Activated CD4-positive, alpha-beta T cell treated with anti-CD3 and anti-CD28 coated beads for 36 hours (primary cell): ENCODE measurements around the gene KCNJ18. TPM values are rescaled to one million over a fixed set of nuclear protein-coding genes. Genes with fewer than 3 reads are reported as not detected.
"Not testable (repeated sequence)": the region's sequence is repeated elsewhere in the genome, so short reads cannot be mapped to it uniquely, and the experiment has no call there.

Source experiments
- ATAC-seq: fragments of 200-7000 bp; cut with Tn5 transposase; one replicate; pipeline ENCODE4 v1.10.0; 2021; ENCODE audit warnings: mild to moderate bottlenecking, moderate library complexity
- CTCF ChIA-PET: fragments of 350-600 bp; sonication (Branson Sonifier 250); formaldehyde crosslinking; loops from one replicate; lab custom pipeline; 2021; ENCODE audit warnings: antibody characterized with exemption; lab: Charles Lee
- POLR2A ChIA-PET: fragments of 350-600 bp; sonication (Branson Sonifier 250); formaldehyde crosslinking; loops from one replicate; lab custom pipeline; 2021; ENCODE audit warnings: antibody characterized with exemption, inconsistent platforms; lab: Charles Lee
- DNase-seq: peaks from one replicate; pipeline ENCODE4 v3.0.0-alpha.2; 2020
- H3K27ac Mint-ChIP-seq: one replicate; pipeline ENCODE4 v1.8.0; 2021; ENCODE audit warnings: mixed read lengths
- H3K27me3 Mint-ChIP-seq: one replicate; pipeline ENCODE4 v1.8.0; 2021; ENCODE audit warnings: mixed read lengths
- H3K36me3 Mint-ChIP-seq: one replicate; pipeline ENCODE4 v1.8.0; 2021; ENCODE audit warnings: low read depth, mixed read lengths
- H3K4me1 Mint-ChIP-seq: one replicate; pipeline ENCODE4 v1.8.0; 2021; ENCODE audit warnings: mixed read lengths
- H3K4me3 Mint-ChIP-seq: one replicate; pipeline ENCODE4 v1.8.0; 2021; ENCODE audit warnings: mild to moderate bottlenecking, moderate library complexity, mixed read lengths
- H3K9me3 Mint-ChIP-seq: one replicate; pipeline ENCODE4 v1.8.0; 2021; ENCODE audit warnings: low read depth, mixed read lengths
- intact Hi-C, 2 experiments: fragments of 100-400 bp; cut with DNase I in 1 of 2; cut with micrococcal nuclease in 1 of 2; formaldehyde crosslinking; loops; one replicate each; pipeline versions ENCODE4 v1.14.2 to v1.15.1; 2022 to 2024; cut with DNase I, micrococcal nuclease
- total RNA-seq, 2 experiments: library from RNA; stranded (reverse); gene quantifications; one replicate each; pipeline ENCODE4 v1.2.3, GENCODE V29; 2021

The KCNJ18 gene
- total RNA-seq, result not detected

DNA sequence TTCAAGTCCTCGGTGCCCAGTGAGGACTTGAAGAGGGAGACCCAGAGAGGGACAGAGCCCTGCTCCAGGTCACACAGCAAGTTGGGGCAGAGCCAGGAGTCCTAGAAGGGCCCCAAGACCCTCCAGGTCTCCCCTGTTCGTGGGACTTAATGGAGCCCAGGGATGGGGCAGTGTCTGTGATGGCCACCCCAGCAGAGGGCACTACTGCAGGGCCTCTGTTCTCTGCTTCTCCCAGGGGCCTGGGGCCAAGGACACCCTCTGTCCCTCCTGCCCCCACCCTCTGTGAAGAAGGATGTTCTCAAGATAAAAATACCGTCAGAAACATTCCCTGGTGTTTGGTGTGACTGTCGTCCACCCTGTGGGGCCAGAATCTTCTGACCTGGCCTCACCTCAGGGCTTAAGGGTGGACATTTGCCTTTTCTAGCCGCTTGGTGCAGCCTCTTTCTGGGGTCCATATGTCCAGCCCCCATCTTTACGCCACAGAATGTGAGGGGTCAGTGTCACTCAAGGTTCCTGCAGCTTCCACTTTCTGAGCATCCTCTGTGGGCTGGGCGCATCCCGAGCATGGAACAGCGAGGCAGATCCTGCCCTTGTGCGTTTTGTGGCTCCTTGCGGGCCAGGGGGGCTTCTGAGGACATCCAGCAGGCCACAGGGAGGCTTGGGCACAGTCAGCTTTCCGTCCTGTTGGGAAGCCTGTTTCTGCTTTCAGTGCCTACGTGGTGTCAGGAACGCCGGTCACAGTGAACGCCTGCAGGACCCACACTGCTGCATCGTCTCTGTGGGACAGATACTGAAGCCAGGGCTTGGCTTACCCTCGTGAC lies at the start of gene KCNJ18:
Gene KCNJ18 (plus strand): TSS at position 641 of the 821 bp plus-strand sequence. CDS start 10,264 bp downstream, outside the sequence.
- H3K4me3 Mint-ChIP-seq, H3K27ac Mint-ChIP-seq, intact Hi-C loops, DNase-seq, H3K36me3 Mint-ChIP-seq, H3K4me1 Mint-ChIP-seq, H3K27me3 Mint-ChIP-seq, ATAC-seq, CTCF ChIA-PET, H3K9me3 Mint-ChIP-seq, POLR2A ChIA-PET: not testable (repeated sequence)

DNA sequence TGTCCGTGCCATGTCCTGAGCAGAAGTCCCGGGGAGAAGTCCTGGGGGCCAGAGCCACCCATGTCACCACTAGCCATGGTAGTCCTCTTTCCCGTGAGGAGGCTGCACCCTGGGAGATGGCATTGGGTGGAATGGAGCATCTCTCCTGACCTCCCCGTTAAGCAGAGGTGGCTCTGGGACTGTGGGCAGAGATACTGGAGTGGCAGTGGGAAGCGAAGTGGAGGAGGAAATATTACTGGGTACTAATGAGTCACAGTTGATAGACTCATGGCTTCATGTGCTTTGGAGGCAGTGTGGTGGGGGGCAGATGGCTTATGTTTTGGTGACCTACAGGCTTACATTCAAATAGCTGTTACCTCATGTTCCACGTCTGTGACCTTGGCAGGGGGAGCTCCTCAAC lies 44.2 kb upstream of the KCNJ18 start:
- DNase-seq, intact Hi-C loops, H3K27ac Mint-ChIP-seq, H3K36me3 Mint-ChIP-seq, POLR2A ChIA-PET, CTCF ChIA-PET, H3K4me3 Mint-ChIP-seq, ATAC-seq, H3K9me3 Mint-ChIP-seq, H3K4me1 Mint-ChIP-seq: not testable (repeated sequence)
- peaks cover 12% of the 10 kb centered on the region for H3K27me3 Mint-ChIP-seq

DNA sequence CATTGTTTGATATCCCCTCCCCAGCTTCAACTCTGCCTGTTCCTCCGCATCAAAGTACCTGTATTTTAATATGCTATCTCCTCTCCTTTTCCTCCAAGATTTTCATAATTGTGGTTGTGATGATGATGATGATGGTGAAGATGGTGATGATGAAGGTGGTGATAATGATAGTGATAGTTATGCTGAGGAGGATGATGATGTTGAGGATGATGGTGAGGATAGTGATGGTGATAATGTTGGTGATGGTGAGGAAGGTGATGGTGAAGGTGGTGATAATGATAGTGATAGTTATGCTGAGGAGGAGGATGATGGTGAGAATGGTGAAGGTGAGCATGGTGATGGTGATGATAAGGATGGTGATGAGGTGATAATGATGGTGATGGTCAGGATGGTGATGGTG lies 42.3 kb upstream of the KCNJ18 start:
- DNase-seq, H3K4me3 Mint-ChIP-seq, ATAC-seq, CTCF ChIA-PET, H3K4me1 Mint-ChIP-seq, H3K27ac Mint-ChIP-seq, H3K27me3 Mint-ChIP-seq, H3K9me3 Mint-ChIP-seq, intact Hi-C loops, POLR2A ChIA-PET, H3K36me3 Mint-ChIP-seq: not testable (repeated sequence)

DNA sequence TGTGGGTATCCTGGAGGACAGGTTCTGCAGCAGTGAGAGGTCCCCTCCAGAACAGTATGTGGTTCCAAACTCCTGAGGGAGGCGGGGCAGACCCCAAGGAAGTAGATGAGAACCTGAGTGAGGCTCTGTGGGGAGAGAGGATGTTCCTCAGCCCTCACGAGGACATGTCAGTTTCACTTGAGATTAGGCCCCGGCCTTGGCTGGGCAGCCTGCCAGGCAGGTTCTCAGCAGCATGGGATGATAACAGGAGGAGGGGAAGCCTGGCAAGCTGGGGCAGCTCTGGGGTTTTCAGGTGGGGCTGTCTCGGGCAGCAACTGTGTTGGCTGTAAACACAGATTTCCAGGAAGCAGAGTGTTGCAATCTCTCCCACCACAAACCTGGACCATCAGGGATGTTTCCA lies 40.3 kb upstream of the KCNJ18 start:
- H3K36me3 Mint-ChIP-seq, H3K4me3 Mint-ChIP-seq, ATAC-seq, intact Hi-C loops, H3K27ac Mint-ChIP-seq, H3K27me3 Mint-ChIP-seq, CTCF ChIA-PET, POLR2A ChIA-PET, H3K4me1 Mint-ChIP-seq, DNase-seq, H3K9me3 Mint-ChIP-seq: not testable (repeated sequence)

DNA sequence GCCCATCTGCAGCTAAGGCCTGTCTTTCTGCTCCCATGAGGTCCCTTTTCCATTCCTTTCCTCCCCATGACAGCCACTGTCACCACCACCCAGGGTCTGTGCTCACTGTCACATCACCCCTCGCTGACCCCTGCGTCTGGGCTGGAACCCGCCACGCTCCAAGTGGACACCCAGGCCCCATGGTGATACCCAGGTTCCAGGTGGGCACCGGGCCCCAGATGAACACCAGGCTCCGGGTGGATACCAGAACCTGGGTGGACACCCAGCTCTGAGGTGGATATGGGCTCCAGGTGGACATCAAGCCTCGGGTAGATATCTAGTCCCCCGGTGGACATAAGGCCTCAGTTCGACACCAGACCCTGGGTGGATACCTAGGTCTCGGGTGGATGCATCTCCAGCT lies 39.1 kb upstream of the KCNJ18 start:
- H3K4me1 Mint-ChIP-seq, H3K36me3 Mint-ChIP-seq, H3K4me3 Mint-ChIP-seq, DNase-seq, H3K9me3 Mint-ChIP-seq, H3K27me3 Mint-ChIP-seq, intact Hi-C loops, H3K27ac Mint-ChIP-seq, POLR2A ChIA-PET, ATAC-seq: not testable (repeated sequence)
- CTCF ChIA-PET, result interaction anchor here (0.6 kb wide), 1 partner anchor 1433 kb away, joined by 3 read pairs; no protein-coding TSS in a partner anchor

DNA sequence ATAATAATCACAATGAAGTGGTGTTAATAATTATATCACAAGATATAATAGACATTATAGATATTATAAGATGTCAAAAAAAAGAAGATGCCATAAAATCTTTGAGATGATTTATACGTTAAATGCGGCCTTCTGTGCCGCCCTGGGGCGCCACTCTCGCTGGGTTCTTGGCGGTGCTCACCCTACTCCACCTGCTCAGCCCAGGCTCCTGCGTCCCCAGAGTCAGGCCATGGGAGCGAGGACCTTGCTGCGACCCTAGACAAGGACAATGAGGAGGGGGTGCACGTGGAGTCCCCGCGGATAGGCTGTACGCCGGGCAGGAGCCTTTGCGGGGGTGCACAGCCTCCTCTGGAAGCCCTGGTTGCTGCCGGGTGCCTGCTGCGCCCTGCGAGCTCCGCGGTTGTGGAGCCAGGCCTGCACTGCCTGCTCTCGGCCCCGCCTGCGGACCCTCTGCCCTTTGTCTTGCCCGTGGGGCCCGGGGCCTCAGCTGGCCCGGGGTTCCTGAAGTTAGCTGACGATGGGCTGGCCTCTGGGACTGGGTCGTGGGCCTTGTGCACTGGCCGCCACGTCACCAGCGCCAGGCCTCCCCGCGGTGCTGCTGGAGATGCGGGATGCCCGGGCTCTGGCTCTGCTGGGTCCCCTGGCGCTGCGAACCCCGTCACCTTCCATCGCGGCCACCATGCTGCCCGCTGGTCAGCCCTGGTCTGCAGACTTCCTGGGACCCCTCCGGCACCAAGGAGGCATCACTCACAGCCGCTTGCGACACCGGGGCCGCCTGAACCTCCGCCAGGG lies 35.6 kb upstream of the KCNJ18 start:
- CTCF ChIA-PET, DNase-seq, ATAC-seq: not testable (repeated sequence)

DNA sequence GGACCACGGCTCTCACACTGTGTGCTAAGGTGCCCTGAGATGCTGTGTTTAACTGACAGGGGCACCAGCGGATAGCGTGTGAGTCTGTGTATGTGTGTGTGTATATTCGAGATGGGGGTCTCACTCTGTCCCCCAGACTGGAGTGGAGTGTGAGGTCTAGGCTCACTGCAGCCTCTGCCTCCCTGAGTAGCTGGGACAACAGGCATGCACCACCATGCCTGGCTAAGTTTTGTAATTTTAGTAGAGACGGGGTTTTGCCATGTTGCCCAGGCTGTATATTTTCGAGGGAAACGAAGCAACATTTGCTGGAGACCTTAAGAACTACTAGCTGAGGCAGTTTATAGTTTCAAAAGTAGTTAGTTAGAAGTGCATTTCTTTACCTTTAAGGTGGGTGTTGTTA lies 32.7 kb upstream of the KCNJ18 start:
- H3K27me3 Mint-ChIP-seq, intact Hi-C loops, H3K4me3 Mint-ChIP-seq, H3K36me3 Mint-ChIP-seq, CTCF ChIA-PET, H3K9me3 Mint-ChIP-seq, DNase-seq, H3K27ac Mint-ChIP-seq, POLR2A ChIA-PET, H3K4me1 Mint-ChIP-seq, ATAC-seq: not testable (repeated sequence)

More for the DNA sequence above, 35.6 kb upstream of the KCNJ18 start:
- H3K9me3 Mint-ChIP-seq, H3K27me3 Mint-ChIP-seq, POLR2A ChIA-PET, H3K27ac Mint-ChIP-seq, intact Hi-C loops, H3K36me3 Mint-ChIP-seq, H3K4me1 Mint-ChIP-seq, H3K4me3 Mint-ChIP-seq: not testable (repeated sequence)

DNA sequence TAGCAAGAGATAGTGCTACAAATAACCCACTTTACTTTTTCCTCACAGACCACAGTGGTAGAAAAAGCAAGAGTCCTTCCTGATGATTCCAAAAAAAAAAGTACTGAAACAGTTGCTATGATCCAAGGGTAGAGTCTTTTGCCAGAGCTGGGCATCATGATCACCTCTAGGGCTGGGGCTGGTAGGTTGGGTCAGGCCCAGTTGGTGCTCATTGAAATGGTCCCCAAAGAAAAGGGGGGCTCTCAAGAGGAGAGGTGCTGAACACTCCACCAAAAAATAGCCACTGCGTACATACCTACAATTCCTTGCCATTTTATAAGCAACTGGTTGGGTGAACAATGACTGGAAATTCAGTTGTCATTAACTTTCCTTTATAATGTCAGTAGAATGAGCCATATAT lies 30.9 kb upstream of the KCNJ18 start:
- CTCF ChIA-PET, POLR2A ChIA-PET, H3K27me3 Mint-ChIP-seq, H3K9me3 Mint-ChIP-seq, intact Hi-C loops, ATAC-seq, H3K36me3 Mint-ChIP-seq, DNase-seq, H3K4me3 Mint-ChIP-seq, H3K27ac Mint-ChIP-seq, H3K4me1 Mint-ChIP-seq: not testable (repeated sequence)

DNA sequence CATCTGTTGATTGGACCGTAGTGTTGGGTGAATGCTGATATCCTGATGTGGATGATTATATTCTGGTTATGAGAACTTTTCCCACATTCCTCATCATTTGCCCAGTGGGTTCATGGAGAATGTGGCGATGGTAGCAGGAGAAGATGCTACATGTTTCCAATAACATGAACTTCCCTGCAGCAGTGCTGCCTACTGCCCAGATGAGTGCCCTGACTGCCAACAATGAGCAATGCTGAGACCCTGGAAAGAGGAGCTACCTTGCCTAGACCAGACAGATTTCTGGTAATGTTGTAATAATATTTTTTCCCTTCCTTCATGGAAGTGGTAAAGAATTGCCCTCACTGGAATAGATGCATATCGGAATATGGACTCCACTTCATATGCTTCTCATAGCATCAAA lies 29.2 kb upstream of the KCNJ18 start:
- H3K36me3 Mint-ChIP-seq, H3K4me1 Mint-ChIP-seq, H3K4me3 Mint-ChIP-seq, CTCF ChIA-PET, H3K27me3 Mint-ChIP-seq, ATAC-seq, intact Hi-C loops, POLR2A ChIA-PET, DNase-seq, H3K27ac Mint-ChIP-seq: not testable (repeated sequence)
- H3K9me3 Mint-ChIP-seq, result peaks cover 12% of the 10 kb centered on the region

DNA sequence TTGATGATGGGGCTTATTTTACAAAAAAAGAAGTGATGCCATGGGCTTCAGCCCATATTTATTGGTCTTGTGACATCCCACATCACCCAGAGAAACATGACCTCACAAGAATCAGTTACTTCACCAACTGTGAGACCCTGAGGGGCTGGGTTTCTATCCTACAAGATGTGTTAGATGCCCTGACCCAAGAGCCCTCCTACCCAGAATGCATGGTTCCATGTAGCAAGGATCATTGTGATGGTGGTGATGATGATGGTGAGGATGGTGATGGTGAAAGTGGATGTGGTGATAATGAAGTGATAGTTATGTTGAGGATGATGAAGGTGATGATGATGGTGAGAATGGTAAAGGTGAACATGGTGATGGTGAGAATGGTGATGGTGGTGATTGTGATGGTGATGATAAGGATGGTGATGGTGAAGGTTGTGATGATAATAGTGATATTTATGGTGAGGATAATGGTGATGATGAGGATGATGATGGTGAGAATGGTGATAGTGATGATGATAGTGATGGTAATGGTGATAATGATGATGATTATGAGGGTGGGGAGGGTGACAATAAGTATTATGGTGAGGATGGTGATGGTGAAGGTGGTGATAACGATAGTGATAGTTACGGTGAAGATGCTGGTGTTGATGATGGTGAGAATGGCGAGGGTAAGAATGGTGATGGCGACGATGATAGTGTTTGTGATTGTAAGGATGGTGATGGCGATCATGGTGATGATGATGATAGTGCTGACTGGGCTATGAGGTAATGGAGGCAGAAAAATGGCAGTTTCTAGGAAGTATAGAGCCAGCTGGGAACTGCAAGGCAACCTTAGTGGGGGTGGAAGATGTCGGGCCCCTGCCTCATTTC lies 28.5 kb upstream of the KCNJ18 start:
- H3K27ac Mint-ChIP-seq, intact Hi-C loops, DNase-seq, ATAC-seq, CTCF ChIA-PET, H3K27me3 Mint-ChIP-seq, H3K4me1 Mint-ChIP-seq, H3K4me3 Mint-ChIP-seq, H3K36me3 Mint-ChIP-seq, POLR2A ChIA-PET: not testable (repeated sequence)
- H3K9me3 Mint-ChIP-seq, result peaks cover 12% of the 10 kb centered on the region

DNA sequence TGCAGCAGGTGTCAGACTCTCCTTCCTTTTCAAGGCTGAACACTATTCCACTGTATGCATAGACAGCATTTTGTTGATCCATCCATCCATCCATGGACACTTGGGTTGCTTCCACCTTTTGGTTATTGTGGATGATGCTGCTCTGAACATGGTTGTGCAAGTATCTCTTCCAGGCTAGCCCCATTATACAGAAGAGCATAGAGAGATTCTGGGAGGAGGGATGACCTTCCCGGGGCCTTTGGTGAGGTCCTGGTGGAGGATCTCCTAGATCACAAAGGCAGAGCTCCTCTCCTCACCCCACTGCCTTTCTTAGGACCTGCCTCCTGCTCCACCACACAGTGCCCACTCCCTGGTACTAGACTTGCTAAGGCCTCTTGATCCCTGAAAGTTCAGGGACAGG lies 27.2 kb upstream of the KCNJ18 start:
- H3K9me3 Mint-ChIP-seq, result peaks cover 12% of the 10 kb centered on the region

More for the DNA sequence above, 27.2 kb upstream of the KCNJ18 start:
- H3K4me1 Mint-ChIP-seq, DNase-seq, POLR2A ChIA-PET, CTCF ChIA-PET, intact Hi-C loops, H3K36me3 Mint-ChIP-seq, H3K4me3 Mint-ChIP-seq, H3K27ac Mint-ChIP-seq, ATAC-seq, H3K27me3 Mint-ChIP-seq: not testable (repeated sequence)
